Ishikawa (cell line): Measurements from ENCODE around the gene PLIN5.

Experiments
- CEBPB ChIP-seq: IDR thresholded peaks from 2 replicates; pipeline ENCODE4 v1.6.1; 2012
- CREB1 ChIP-seq: IDR thresholded peaks from 2 replicates; pipeline ENCODE4 v1.6.1; 2012; ENCODE audit warnings: low read depth
- EGR1 ChIP-seq: IDR thresholded peaks from 2 replicates; pipeline ENCODE4 v1.6.1; 2012
- EP300 ChIP-seq: IDR thresholded peaks from 2 replicates; pipeline ENCODE4 v1.6.1; 2012; ENCODE audit warnings: borderline replicate concordance
- FOXM1 ChIP-seq: IDR thresholded peaks from 2 replicates; pipeline ENCODE4 v1.6.1; 2012; ENCODE audit warnings: low read depth, borderline replicate concordance
- MAX ChIP-seq: IDR thresholded peaks from 2 replicates; pipeline ENCODE4 v1.6.1; 2012
- NFIC ChIP-seq: IDR thresholded peaks from 2 replicates; pipeline ENCODE4 v1.6.1; 2012
- RAD21 ChIP-seq: IDR thresholded peaks from 2 replicates; pipeline ENCODE4 v1.6.1; 2012; ENCODE audit warnings: low read depth
- REST ChIP-seq: IDR thresholded peaks from 2 replicates; pipeline ENCODE4 v1.6.1; 2012; ENCODE audit warnings: low read depth, mild to moderate bottlenecking
- TAF1 ChIP-seq: IDR thresholded peaks from 2 replicates; pipeline ENCODE4 v1.6.1; 2012; ENCODE audit warnings: low read depth, mild to moderate bottlenecking
- TCF12 ChIP-seq: IDR thresholded peaks from 2 replicates; pipeline ENCODE4 v1.6.1; 2012; ENCODE audit warnings: low read depth
- TEAD4 ChIP-seq: IDR thresholded peaks from 2 replicates; pipeline ENCODE4 v1.6.1; 2012
- USF1 ChIP-seq: IDR thresholded peaks from 2 replicates; pipeline ENCODE4 v1.6.1; 2012
- YY1 ChIP-seq: IDR thresholded peaks from 2 replicates; pipeline ENCODE4 v1.6.1; 2012; ENCODE audit warnings: low read depth
- ZBTB7A ChIP-seq: IDR thresholded peaks from 2 replicates; pipeline ENCODE4 v1.6.1; 2012; ENCODE audit warnings: low read depth

The PLIN5 gene

GRCh38 chr19:4519521-4520277 is 15.3 kb downstream of the PLIN5 start:
- no peak for TF ChIP-seq FOXM1
- TF ChIP-seq CEBPB: no peak
- TF ChIP-seq TEAD4: no peak
- no peak for TF ChIP-seq MAX
- TF ChIP-seq ZBTB7A: no peak
- TF ChIP-seq EP300: no peak
- TF ChIP-seq YY1: no peak
- no peak for TF ChIP-seq RAD21
- no peak for TF ChIP-seq USF1
- TF ChIP-seq REST: no peak
- TF ChIP-seq NFIC: no peak
- TF ChIP-seq TAF1: no peak
- no peak for TF ChIP-seq CREB1
- no peak for TF ChIP-seq TCF12

GRCh38 chr19:4519172-4519496 is 15.9 kb downstream of the PLIN5 start:
- TF ChIP-seq REST: no peak
- TF ChIP-seq USF1: no peak
- TF ChIP-seq RAD21: no peak
- no peak for TF ChIP-seq YY1
- TF ChIP-seq NFIC: no peak
- no peak for TF ChIP-seq FOXM1
- TF ChIP-seq EP300: no peak
- TF ChIP-seq MAX: no peak
- no peak for TF ChIP-seq CEBPB
- TF ChIP-seq TAF1: no peak
- no peak for TF ChIP-seq ZBTB7A
- no peak for TF ChIP-seq TEAD4
- no peak for TF ChIP-seq TCF12
- no peak for TF ChIP-seq CREB1
- no peak for TF ChIP-seq EGR1

- TF ChIP-seq USF1 (peak; percentile 86), MAX (peak; percentile 27; the same call in 1 of the 2 replicates), FOXM1 (no peak), ZBTB7A (peak; percentile 47; the same call in 1 of the 2 replicates), RAD21 (no peak)
Observed at GRCh38 chr19:4518345-4519171, 16.5 kb downstream of the PLIN5 start, which contains the start of gene PLIN4. PLIN4 (minus strand) TSS chr19:4518486; CDS start chr19:4518272, 214 bp downstream.

GRCh38 chr19:4517451-4518057 is 17.5 kb downstream of the PLIN5 start:
- no peak for TF ChIP-seq USF1
- TF ChIP-seq EGR1: no peak
- TF ChIP-seq TEAD4: no peak
- no peak for TF ChIP-seq FOXM1
- TF ChIP-seq CREB1: no peak
- TF ChIP-seq RAD21: no peak
- TF ChIP-seq YY1: no peak
- TF ChIP-seq REST: no peak
